Spleen (tissue), 7 donors: Measurements from ENCODE around the gene ORC4.

Source experiments
- CTCF ChIP-seq, 11 experiments: fragments of 200-600 bp in 7 of 11; fragments of 450-650 bp in 4 of 11; sonication (generic) in 4 of 11; IDR thresholded peaks in 8 of 11; conservative IDR thresholded peaks in 3 of 11; 1 replicate in 7 of 11; 2 replicates in 4 of 11; pipeline versions ENCODE4 v1.4.0 to v1.8.0; 2016 to 2021; ENCODE audit warnings: antibody characterized with exemption in 11 of 11, inconsistent platforms in 4 of 11, mild to moderate bottlenecking in 1 of 11
- POLR2A ChIP-seq, 3 donors: fragments of 450-650 bp; IDR thresholded peaks; one replicate each; pipeline ENCODE4 v1.5.1; 2017; ENCODE audit warnings: antibody characterized with exemption in 3 of 3, mild to moderate bottlenecking in 1 of 3
- donor health status: DM: no; HTN: no; CAD: no; lungs with moderate emphysema.
- donor health status: DM: no; HTN: no; CAD: no.
- donor health status: DM: no; HTN: no; CAD: no.

DNA sequence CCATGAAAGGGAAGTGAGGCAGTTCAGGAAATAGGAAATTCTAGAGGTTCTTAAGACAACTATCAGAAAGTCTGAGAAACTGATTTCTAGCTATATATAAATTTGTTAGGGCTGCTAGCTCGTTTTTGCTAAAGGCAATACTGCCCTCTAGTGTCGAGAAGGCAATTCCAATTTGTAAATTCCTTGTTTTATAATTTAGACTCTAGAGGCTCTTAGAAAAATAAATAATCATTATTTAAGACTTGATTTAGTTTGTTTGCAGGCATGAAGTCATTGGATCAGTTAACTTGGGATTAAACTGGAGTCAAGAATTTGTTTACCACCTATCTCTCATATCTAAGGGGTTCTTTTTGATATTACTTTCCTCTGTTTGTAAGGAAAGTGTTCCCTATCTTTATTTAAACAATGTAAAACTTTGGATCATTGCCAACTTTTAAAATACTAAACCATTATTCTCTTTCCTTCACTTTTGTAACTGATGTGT, 109.5 kb downstream of the ORC4 start:
- TF ChIP-seq CTCF (IDR thresholded peaks at IDR 0.05 in 8 of 11, conservative IDR thresholded peaks at IDR 0.05 in 3 of 11) (peak; percentile 43 to 81 (median 71)), POLR2A (IDR thresholded peaks at IDR 0.05) (no peak)
